ENCODE data around the gene DEDD.

- TF ChIP-seq EP300 (IDR thresholded peaks at IDR 0.05): no peak
- no peak for TF ChIP-seq CTCF (IDR thresholded peaks at IDR 0.05)
- no peak for TF ChIP-seq POLR2AphosphoS5 (IDR thresholded peaks at IDR 0.05)
- TF ChIP-seq POLR2A (IDR thresholded peaks at IDR 0.05): no peak
Observed at GRCh38 chr1:161179698-161180097, 47.2 kb upstream of the DEDD start.

All from suprapubic skin (tissue), 4 donors.